Smooth muscle cell (in vitro differentiated cells): ENCODE measurements around the gene CDK4. TPM values are rescaled to one million over a fixed set of nuclear protein-coding genes. Genes with fewer than 3 reads are reported as not detected.

Source experiments
- DNase-seq: peaks from one replicate; lab custom pipeline; 2025; ENCODE audit not compliant: unreplicated experiment; lab: John Stamatoyannopoulos, UW
- H2AFZ ChIP-seq: fragments of 200-600 bp; sonication (generic); 2 replicates; pipeline ENCODE4 v1.6.0; 2016; ENCODE audit warnings: antibody characterized with exemption, low read depth, mild to moderate bottlenecking
- H3F3A ChIP-seq: fragments of 200-600 bp; sonication (generic); 2 replicates; pipeline ENCODE4 v1.6.0; 2017; ENCODE audit warnings: antibody characterized with exemption, low read depth
- H3K27ac ChIP-seq: fragments of 200-600 bp; sonication (generic); 2 replicates; pipeline ENCODE4 v1.5.1; 2016; ENCODE audit warnings: low read depth, mild to moderate bottlenecking
- H3K27me3 ChIP-seq: fragments of 200-600 bp; sonication (generic); 2 replicates; pipeline ENCODE4 v1.6.1; 2016; ENCODE audit warnings: low read depth, mild to moderate bottlenecking
- H3K36me3 ChIP-seq: fragments of 200-600 bp; sonication (generic); 2 replicates; pipeline ENCODE4 v1.5.1; 2016; ENCODE audit warnings: low read depth
- H3K4me1 ChIP-seq: fragments of 200-600 bp; sonication (generic); 2 replicates; pipeline ENCODE4 v1.5.1; 2016; ENCODE audit warnings: low read depth
- H3K4me2 ChIP-seq: fragments of 200-600 bp; sonication (generic); 2 replicates; pipeline ENCODE4 v1.6.0; 2016; ENCODE audit warnings: mild to moderate bottlenecking
- H3K4me3 ChIP-seq: fragments of 200-600 bp; sonication (generic); 2 replicates; pipeline ENCODE4 v1.5.1; 2016; ENCODE audit warnings: mild to moderate bottlenecking
- H3K79me2 ChIP-seq: fragments of 200-600 bp; sonication (generic); 2 replicates; pipeline ENCODE4 v1.6.0; 2016; ENCODE audit warnings: low read depth, mild to moderate bottlenecking
- H3K9ac ChIP-seq: fragments of 200-600 bp; sonication (generic); 2 replicates; pipeline ENCODE4 v1.6.0; 2016; ENCODE audit warnings: low read depth
- H3K9me3 ChIP-seq: fragments of 200-600 bp; sonication (generic); replicated peaks from 2 replicates; pipeline ENCODE4 v1.5.1; 2016; ENCODE audit warnings: low read depth
- H4K20me1 ChIP-seq: fragments of 200-600 bp; sonication (generic); 2 replicates; pipeline ENCODE4 v1.6.0; 2016; ENCODE audit warnings: low read depth
- CTCF ChIP-seq: fragments of 200-600 bp; sonication (generic); IDR thresholded peaks from 2 replicates; pipeline ENCODE4 v1.5.1; 2017; ENCODE audit warnings: borderline replicate concordance, mild to moderate bottlenecking, antibody characterized with exemption; ENCODE audit not compliant: insufficient read depth, poor library complexity, severe bottlenecking
- WGBS: methylation state at CpG from one replicate; pipeline ENCODE4 v1.1.7; 2016; ENCODE audit warnings: low lambda C conversion rate; 5-methylcytosine and 5-hydroxymethylcytosine counted together
- polyA plus RNA-seq: library from polyadenylated mRNA; unstranded; fragments of >200 nt; fragmentation: Nextera tagmentation; extraction: Ambion mirVana; gene quantifications from 2 replicates; pipeline ENCODE4 v1.2.1, GENCODE V29; 2016
- total RNA-seq: library from RNA; depleted of rRNA; stranded (reverse); fragments of >200 nt; gene quantifications from 2 replicates; pipeline ENCODE4 v1.2.3, GENCODE V29; 2014

CDK4 gene
- total and polyA plus RNA-seq, 2 experiments from 2014 or later: 144 to 235 TPM

GRCh38 chr12:57738661-57739237 lies 13.4 kb downstream of the CDK4 start, which contains the start of gene AGAP2:
TSS of gene AGAP2 (minus strand) at chr12:57738742. CDS start at chr12:57738246, 496 bp downstream.
- Histone ChIP-seq H3K9ac (no peak within 1 kb of the TSS), H3K36me3 (no peaks in the 10 kb centered on the region), H3K27ac (no peak within 1 kb of the TSS), H3K27me3 (peaks cover 95% of the 10 kb centered on the region), H4K20me1 (no peaks in the 10 kb centered on the region), H3K9me3 (no peaks in the 10 kb centered on the region), H3K4me2 (peak within 1 kb of the TSS; percentile 87), H3K4me3 (peak within 1 kb of the TSS; percentile 46), H3K79me2 (no peaks in the 10 kb centered on the region), H3F3A (no peaks in the 10 kb centered on the region), H2AFZ (no peak within 1 kb of the TSS), H3K4me1 (peaks cover 17% of the 10 kb centered on the region)
- 3% methylated on average over 7 of the region's 36 CpGs for WGBS
- DNase-seq: no peak
- TF ChIP-seq CTCF: no peak

- peaks cover 17% of the 10 kb centered on the region for H3K4me1 ChIP-seq
- peak overlapping the region; percentile 46 for H3K4me3 ChIP-seq
- 2% methylated on average over 44 of the region's 110 CpGs for WGBS
- H3K9ac ChIP-seq: no peak overlapping the region
- H3K4me2 ChIP-seq: peak overlapping the region; percentile 87
- no peak overlapping the region for H3K27ac ChIP-seq
- H3K9me3 ChIP-seq: no peaks in the 10 kb centered on the region
- no peaks in the 10 kb centered on the region for H3K79me2 ChIP-seq
- no peaks in the 10 kb centered on the region for H3K36me3 ChIP-seq
- no peaks in the 10 kb centered on the region for H4K20me1 ChIP-seq
- no peak for DNase-seq
- H3K27me3 ChIP-seq: peaks cover 100% of the 10 kb centered on the region
- no peaks in the 10 kb centered on the region for H3F3A ChIP-seq
- H2AFZ ChIP-seq: no peak overlapping the region
- peak; percentile 31 for TF ChIP-seq CTCF
These were observed 14.3 kb downstream of the CDK4 start for GRCh38 chr12:57737467-57738460.

GRCh38 chr12:57736741-57737466 lies 15.2 kb downstream of the CDK4 start:
- Histone ChIP-seq H3K36me3 (no peaks in the 10 kb centered on the region), H2AFZ (no peak overlapping the region), H3K4me3 (peak overlapping the region; percentile 46), H3K79me2 (no peaks in the 10 kb centered on the region), H3F3A (no peaks in the 10 kb centered on the region), H3K4me1 (peaks cover 17% of the 10 kb centered on the region), H3K27me3 (peaks cover 100% of the 10 kb centered on the region), H3K9me3 (no peaks in the 10 kb centered on the region), H4K20me1 (no peaks in the 10 kb centered on the region), H3K27ac (no peak overlapping the region), H3K4me2 (peak overlapping the region; percentile 87), H3K9ac (no peak overlapping the region)
- no peak for DNase-seq
- no peak for TF ChIP-seq CTCF
- WGBS: 8% methylated on average over 21 of the region's 31 CpGs
